ENCODE measurements around the gene BAG2.
A peak's percentile ranks its signal among the peaks of the same experiment; 100 is the strongest.

The BAG2 gene

GRCh38 chr6:57177545-57178265, 5.6 kb downstream of the BAG2 start:
- DNase-seq, result no peak

GRCh38 chr6:57180596-57180995, 8.5 kb downstream of the BAG2 start:
- no peak for DNase-seq

- no peak for DNase-seq
Measured at GRCh38 chr6:57182017-57182432, 9.9 kb downstream of the BAG2 start.

- no peak for DNase-seq
Measured at GRCh38 chr6:57183336-57183735, 11.2 kb downstream of the BAG2 start.

GRCh38 chr6:57190140-57190539, 18.0 kb downstream of the BAG2 start:
- no peak for DNase-seq

DNA sequence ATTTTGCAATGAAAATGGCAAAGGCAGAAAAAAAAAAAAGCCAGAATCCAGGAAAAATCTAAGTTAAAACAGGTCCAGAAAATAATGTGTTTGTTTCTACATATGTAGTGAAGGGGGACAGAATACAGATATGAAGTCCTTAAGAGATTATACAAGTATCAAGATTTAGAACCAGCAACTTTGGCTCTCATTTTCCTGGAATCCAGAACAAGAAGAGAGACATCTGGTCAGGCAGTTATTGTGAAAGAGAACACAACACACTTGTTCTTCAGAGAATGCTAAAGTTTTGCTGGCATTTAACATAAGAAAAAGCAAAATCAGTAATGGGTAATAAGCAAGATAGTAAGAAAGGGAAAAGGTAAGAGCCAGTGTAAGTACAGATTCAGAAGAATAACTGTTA, 21.1 kb downstream of the BAG2 start:
- no peak for DNase-seq

GRCh38 chr6:57195457-57195856, 23.3 kb downstream of the BAG2 start:
- DNase-seq, result no peak

DNA sequence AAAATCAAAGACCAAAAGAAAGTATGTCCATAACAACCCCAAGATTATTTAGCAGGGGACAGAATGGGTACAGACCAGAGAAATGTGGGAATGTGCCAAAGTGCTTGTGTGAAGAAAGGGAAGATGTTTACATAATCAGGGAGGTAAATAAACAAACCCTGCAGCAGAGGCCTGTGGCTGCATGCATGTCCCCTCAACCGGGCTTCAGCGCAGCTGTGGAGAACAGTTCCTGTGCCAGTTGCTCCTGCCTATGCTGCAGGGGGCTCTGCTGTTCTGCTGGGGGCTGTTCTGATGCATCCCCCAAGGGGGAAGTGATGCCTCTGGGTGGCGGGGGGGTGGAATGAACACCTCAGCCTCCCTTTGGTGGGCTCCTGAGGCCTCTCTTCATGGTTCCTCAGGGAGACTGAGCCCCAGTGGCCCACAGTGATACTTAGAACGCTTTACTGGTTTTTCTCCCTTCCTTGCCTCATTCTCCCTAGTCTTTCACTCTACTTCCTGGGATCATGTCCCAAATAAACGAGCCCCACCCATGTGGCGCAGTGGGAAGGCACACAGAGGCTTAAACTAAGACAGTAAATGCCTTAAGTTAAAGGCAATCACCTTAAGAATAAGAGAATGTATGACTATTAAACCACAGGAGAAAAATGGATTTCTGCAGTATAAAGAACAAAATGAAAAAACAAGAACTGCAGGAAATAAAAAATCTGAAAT, 27.0 kb downstream of the BAG2 start:
- DNase-seq, result no peak

DNA sequence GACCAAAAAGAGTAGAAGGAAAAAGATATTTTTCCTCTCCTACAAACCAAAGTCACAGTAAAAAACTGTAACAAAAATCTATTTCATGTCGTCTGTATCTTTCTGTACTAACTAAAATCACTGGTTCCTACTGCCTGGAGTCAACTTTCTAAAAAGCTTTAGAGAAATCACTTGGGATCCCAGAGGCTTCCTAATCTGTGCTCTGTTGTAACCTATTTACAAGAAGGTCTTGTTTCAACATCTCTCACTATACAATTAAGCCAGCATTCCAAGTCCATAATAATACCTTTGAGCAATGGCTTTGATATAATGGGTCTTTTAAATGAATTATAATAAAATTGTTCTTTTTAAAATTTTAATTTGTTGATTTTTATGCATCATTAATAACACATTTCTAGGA, 29.6 kb downstream of the BAG2 start:
- no peak for DNase-seq

GRCh38 chr6:57205550-57206328, 33.6 kb downstream of the BAG2 start:
- DNase-seq, result no peak

- no peak for DNase-seq
Measured at GRCh38 chr6:57207141-57207540, 35.0 kb downstream of the BAG2 start.

GRCh38 chr6:57207872-57208271, 35.7 kb downstream of the BAG2 start:
- DNase-seq, result no peak

DNA sequence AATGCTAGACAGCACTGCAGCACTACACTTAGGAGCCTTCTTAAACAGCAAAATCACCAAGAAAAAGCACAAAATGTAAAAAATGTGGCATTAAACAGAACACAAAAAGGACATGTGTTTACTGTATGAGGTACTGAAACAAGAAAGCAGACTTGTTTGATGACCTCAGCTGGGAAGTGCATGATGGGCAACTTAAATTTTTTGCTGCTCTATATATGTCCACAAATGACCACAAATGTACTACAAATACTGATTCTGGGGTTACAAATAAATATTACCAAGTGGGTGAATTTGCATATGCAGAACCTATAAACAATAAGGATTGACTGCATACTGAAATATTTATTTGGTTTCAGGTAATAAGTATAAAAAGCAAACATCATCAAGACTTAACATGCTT, 36.9 kb downstream of the BAG2 start:
- no peak for DNase-seq

- no peak for DNase-seq
Measured at GRCh38 chr6:57210060-57210459, 37.9 kb downstream of the BAG2 start.

DNA sequence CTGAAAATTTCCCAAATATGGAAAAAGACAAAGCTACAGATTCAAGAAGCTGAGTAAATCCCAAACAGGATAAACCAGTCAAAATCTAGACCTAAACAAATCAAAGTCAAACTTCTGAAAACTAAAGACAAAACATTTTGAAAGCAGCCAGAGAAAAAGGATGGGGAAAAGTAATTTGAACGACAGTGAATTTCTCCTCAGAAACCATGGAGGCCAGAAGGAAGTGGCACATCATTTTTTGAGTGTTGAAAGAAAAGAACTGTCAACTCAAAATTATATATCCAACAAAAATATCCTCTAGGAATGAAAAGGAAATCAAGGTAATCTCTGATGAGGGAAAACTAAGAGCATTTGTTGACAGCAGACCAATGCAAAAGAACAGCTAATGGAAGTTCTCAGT, 43.1 kb downstream of the BAG2 start:
- no peak for DNase-seq

DNA sequence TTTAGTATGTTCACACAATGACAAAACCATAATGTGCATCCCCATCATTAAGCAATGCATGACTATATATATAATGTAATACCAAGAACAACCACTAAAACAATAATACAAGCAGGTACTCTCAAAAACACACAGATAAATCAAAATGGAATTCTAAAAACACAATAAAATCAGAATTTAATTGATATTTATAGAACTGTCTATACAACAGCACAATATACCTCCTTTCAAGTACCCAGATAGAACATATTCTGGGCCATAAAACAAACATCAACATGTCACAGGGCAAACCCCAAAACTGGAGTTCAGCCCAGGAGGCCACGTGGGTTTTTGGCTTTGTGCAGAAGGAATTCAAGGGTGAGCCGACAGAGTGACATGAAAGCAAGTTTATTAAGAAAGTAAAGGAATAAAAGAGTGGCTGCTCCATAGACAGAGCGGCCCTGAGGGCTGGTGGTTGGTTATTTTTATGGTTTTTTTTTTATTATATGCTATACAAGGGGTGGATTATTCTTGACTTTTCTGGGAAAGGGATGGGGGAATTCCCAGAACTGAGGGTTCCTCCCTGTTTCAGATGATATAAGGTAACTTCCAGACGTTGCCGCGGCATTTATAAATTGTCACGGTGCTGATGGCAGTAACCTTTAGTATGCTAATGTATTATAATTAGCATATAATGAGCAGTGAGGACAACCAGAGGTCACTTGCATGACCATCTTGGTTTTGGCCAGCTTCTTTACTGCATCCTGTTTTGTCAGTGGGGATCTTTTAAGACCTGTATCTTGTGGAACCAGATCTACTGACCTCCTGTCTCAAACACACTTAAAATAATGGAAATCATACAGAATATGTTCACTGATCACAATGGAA, 44.3 kb downstream of the BAG2 start:
- no peak for DNase-seq

GRCh38 chr6:57217270-57217669, 45.1 kb downstream of the BAG2 start:
- DNase-seq, result no peak

DNA sequence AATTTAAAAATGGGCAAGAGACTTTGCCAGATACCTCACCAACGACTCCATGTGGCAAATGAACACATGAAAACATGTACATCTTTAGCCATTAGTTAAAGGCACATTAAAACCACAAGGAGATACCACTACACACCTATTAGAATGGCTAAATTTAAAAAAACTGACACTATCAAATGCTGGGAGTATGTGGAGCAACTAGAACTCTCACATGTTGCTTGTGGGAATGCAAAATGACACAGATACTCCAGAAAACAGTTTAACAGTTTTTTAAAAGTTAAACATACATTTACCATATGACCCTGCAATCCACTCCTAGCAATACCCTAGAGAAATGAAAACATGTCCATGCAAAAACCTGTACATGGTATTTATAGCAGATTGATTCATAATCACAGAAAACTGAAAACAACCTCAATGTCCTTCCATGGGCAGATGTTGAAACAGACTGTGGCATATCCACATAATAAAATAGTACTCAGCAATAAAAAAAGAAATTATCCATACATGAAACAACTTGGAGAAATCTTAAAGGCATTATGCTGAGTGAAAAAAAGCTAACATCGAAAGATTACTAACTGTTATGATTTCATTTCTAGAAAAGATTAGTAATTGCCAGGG, 48.1 kb downstream of the BAG2 start:
- no peak for DNase-seq

DNA sequence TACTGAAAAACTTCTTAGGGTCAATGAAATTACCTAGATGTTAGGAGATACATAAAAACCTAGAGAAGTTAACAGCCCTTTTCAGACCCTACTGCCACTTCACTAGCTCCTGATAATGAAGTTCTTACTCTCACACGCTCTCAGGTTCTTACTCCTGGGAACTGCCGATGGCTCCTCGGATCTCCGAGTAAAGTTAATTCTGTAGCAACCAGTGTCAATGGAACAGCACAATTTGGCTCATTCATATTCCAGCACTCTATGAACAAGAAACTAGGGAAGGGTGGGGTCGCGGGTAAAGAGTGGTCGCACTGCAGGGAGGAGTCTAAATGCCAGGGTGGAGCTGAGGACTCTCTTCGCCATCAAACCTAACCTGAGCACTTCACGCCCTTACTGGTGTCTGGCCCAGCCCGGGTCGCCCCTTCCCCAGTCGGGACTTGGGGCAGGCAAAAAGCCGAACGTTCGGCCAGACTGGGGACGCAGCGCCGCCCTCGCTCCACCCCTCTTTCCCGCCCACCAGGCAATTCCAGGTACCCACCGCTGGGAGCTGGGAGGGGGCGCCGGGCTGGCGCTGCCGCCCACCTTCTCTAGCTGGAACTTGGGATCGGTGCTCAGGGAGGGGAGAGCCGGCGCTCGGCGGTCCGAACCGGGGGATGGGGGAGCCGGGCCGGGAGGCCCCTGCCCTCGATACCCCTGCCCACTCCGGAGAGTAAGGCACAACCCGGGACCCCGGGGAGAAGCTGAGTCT, 49.2 kb downstream of the BAG2 start:
- DNase-seq, result no peak

GRCh38 chr6:57221936-57222742, 50.0 kb downstream of the BAG2 start, which contains the start of gene RAB23:
RAB23 (minus strand) TSS chr6:57222307; CDS start chr6:57210380, 11,927 bp downstream.
- peak; percentile 69 for DNase-seq

DNA sequence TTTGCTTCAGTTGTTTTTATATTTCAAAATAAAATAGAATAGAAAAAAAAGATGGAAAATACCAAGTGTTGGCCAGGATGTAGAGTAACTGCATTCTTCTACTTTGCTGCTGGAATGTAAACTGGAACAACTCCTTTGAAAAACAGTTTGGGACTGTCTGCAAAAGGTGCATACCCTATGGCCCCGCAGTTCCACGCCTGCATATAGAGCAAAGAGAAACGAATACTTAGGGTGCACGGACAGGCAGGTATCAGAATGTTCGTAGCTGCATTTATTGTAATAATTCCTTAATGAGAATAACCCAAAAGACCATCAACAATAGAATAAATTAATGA, 50.6 kb downstream of the BAG2 start:
- DNase-seq, result no peak
